Measurements from ENCODE around the gene ZBTB12.
"Not testable (repeated sequence)": the region's sequence is repeated elsewhere in the genome, so short reads cannot be mapped to it uniquely, and the experiment has no call there.

Gene ZBTB12, protein sequence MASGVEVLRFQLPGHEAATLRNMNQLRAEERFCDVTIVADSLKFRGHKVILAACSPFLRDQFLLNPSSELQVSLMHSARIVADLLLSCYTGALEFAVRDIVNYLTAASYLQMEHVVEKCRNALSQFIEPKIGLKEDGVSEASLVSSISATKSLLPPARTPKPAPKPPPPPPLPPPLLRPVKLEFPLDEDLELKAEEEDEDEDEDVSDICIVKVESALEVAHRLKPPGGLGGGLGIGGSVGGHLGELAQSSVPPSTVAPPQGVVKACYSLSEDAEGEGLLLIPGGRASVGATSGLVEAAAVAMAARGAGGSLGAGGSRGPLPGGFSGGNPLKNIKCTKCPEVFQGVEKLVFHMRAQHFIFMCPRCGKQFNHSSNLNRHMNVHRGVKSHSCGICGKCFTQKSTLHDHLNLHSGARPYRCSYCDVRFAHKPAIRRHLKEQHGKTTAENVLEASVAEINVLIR

DNA sequence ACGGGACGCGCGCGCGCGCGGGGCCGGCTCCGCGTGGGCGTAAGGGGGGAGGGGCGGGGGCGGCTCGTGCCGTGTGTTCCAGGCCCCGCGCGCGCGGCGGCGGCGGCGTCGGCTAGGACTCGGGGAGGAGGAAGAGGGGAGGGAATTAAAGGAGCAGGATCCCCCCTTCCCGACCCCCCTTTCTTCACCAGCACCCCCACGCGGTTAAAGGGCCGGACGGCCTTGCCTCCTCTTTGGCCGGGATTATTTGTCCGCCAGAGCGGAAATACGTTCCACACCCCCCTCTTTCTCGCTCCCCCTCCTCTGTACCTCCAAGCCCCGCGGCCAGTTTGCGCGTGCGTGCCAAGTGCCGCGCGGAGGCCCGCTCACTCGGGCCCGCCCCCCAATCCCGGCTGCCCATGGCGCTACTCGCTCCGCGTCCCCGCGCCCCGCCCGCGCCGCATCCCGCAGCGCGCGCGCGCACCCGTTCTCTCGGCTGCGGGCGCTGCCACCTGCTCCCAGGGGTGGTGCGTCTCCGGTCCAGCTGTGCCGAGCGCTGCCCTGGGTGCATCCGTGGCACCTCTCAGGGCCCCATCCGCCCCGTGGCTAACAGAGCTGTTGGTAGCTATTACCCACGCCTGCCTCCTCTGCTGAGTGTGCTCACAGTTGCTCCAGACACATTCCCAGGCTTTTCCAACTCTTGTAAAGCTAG is at the start of gene ZBTB12:
ZBTB12 (minus strand) TSS at position 134 of the 691 bp plus-strand sequence. CDS start 781 bp downstream, outside the sequence.
- DNase-seq, result peak; percentile 77

- DNase-seq, result no peak
These were observed 48.2 kb upstream of the ZBTB12 start for GRCh38 chr6:31949926-31950548.

DNA sequence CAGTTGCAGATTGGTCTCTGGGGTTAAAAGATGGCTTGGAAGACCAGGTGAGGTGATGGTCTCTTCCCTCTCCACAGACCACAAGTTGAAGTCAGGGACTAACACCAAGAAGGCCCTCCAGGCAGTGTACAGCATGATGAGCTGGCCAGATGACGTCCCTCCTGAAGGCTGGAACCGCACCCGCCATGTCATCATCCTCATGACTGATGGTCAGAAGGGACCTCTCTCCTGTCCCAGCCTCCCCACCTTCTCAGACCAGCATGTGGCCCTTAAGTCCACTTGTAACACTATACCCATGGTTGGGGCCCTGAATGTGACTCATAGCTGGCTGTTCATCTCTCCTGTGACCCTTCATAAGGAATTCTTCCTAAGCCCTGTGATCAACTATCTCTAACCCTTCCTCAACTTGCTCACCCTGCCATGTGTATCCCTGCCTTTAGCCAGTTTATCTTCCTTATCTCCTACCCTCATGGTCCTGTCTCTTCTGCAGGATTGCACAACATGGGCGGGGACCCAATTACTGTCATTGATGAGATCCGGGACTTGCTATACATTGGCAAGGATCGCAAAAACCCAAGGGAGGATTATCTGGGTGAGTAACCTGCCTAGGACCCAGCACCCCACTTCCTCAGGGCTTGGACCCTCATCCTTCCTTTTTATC is 47.0 kb upstream of the ZBTB12 start:
- no peak for DNase-seq

DNA sequence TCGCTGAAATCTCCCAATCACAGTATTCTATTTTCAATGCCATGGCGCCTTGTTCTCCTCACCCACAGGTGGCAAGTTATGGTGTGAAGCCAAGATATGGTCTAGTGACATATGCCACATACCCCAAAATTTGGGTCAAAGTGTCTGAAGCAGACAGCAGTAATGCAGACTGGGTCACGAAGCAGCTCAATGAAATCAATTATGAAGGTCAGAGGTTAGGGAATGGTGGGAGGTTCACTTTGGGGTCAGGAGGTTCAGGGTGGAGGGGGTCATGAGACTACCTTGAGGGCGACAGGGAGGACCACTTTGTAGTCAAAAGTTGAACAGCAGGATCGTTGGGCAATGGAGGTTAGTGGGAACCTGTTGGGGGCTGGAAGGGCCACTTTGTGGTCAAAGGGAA is 46.4 kb upstream of the ZBTB12 start:
- no peak for DNase-seq

GRCh38 chr6:31947864-31948263 is 46.0 kb upstream of the ZBTB12 start:
- DNase-seq, result no peak

- DNase-seq, result no peak
These were observed 45.3 kb upstream of the ZBTB12 start for GRCh38 chr6:31947070-31947675.

DNA sequence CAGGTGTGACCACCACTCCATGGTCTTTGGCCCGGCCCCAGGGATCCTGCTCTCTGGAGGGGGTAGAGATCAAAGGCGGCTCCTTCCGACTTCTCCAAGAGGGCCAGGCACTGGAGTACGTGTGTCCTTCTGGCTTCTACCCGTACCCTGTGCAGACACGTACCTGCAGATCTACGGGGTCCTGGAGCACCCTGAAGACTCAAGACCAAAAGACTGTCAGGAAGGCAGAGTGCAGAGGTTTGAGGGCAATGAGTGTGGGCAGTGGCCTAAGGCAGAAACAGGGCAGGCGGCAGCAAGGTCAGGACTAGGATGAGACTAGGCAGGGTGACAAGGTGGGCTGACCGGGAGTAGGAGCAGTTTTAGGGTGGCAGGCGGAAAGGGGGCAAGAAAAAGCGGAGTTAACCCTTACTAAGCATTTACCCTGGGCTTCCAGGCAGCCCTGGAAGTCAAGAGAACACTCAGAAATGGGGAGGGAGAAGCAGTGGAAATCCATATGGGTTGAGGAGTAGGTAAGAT is 44.5 kb upstream of the ZBTB12 start:
- DNase-seq, result no peak

DNA sequence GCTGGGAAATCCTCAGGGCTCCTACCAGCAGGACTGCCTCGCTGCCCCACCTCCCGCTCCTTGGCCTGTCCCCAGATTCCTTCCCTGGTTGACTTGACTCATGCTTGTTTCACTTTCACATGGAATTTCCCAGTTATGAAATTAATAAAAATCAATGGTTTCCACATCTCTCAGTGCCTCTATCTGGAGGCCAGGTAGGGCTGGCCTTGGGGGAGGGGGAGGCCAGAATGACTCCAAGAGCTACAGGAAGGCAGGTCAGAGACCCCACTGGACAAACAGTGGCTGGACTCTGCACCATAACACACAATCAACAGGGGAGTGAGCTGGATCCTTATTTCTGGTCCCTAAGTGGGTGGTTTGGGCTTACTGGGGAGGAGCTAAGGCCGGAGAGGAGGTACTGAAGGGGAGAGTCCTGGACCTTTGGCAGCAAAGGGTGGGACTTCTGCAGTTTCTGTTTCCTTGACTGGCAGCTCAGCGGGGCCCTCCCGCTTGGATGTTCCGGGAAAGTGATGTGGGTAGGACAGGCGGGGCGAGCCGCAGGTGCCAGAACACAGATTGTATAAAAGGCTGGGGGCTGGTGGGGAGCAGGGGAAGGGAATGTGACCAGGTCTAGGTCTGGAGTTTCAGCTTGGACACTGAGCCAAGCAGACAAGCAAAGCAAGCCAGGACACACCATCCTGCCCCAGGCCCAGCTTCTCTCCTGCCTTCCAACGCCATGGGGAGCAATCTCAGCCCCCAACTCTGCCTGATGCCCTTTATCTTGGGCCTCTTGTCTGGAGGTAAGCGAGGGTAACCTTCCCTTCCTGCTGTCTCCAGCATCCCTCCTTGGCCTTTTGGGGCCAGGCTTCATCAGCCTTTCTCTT is 43.9 kb upstream of the ZBTB12 start, which contains the start of gene CFB:
CFB (plus strand) TSS at position 589 of the 863 bp plus-strand sequence; CDS start at position 716, 127 bp downstream.
- DNase-seq, result no peak

- no peak for DNase-seq
These were observed 43.2 kb upstream of the ZBTB12 start for GRCh38 chr6:31945154-31945506.

DNA sequence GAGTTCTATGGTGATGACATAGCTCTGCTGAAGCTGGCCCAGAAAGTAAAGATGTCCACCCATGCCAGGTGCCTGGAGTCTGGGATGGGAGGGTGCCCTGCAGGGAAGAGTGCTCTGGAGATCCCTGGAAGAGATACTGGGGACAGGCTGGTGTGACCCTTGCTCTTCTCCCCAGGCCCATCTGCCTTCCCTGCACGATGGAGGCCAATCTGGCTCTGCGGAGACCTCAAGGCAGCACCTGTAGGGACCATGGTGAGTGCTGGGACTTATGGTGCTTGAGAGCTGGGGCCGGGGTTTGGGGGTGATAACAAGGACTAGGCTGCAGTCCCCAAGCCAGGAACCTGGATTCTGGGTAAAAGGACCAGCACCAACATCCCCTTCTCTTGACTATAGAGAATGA is 41.9 kb upstream of the ZBTB12 start:
- no peak for DNase-seq

- DNase-seq, result no peak
These were observed 38.4 kb upstream of the ZBTB12 start for GRCh38 chr6:31940256-31940664.

DNA sequence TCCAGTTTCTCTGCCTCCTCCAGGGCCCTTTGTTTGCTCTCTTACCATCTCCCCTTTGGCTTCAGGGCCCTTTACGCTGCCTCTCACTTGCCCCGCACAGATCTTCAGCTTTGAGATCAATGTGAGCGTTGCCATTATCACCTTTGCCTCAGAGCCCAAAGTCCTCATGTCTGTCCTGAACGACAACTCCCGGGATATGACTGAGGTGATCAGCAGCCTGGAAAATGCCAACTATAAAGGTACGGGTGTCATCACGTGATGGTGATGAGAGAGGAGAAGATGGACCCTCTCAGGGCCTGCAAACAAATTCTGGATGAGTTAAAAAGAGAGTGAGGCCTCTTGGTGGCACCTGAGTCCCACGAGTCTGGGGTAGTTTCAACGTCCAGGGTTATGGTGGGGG is 33.9 kb upstream of the ZBTB12 start:
- DNase-seq, result no peak

GRCh38 chr6:31935021-31935420 is 33.1 kb upstream of the ZBTB12 start:
- no peak for DNase-seq

- DNase-seq, result no peak
These were observed 31.7 kb upstream of the ZBTB12 start for GRCh38 chr6:31933537-31933936.

DNA sequence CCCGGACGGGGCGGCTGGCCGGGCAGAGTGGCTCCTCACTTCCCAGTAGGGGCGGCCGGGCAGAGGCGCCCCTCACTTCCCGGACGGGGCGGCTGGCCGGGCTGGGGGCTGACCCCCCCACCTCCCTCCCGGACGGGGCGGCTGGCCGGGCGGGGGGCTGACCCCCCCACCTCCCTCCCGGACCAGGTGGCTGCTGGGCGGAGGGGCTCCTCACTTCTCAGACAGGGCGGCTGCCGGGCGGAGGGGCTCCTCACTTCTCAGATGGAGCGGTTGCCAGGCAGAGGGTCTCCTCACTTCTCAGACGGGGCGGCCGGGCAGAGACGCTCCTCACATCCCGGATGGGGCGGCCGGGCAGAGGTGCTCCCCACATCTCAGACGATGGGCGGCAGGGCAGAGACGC is 30.3 kb upstream of the ZBTB12 start:
- not testable (repeated sequence) for DNase-seq

DNA sequence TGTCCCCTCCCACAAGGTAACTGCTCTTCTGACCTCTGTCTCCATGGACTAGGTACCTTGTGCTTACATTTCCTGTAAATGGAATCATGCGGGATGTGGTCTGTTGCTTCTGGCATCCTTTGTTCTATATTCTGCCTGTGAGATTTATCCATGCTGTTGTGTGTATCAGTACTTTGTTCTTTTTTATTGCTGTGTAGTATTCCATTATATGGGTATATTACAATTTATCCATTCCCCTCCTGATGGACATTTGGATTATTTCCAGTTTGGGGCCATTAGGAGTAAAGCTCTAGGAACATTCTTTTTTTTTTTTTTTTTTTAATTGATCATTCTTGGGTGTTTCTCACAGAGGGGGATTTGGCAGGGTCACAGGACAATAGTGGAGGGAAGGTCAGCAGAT is 29.1 kb upstream of the ZBTB12 start:
- no peak for DNase-seq

GRCh38 chr6:31928672-31928939 is 26.7 kb upstream of the ZBTB12 start:
- DNase-seq, result no peak

GRCh38 chr6:31927863-31928671 is 26.2 kb upstream of the ZBTB12 start:
- DNase-seq, result no peak

DNA sequence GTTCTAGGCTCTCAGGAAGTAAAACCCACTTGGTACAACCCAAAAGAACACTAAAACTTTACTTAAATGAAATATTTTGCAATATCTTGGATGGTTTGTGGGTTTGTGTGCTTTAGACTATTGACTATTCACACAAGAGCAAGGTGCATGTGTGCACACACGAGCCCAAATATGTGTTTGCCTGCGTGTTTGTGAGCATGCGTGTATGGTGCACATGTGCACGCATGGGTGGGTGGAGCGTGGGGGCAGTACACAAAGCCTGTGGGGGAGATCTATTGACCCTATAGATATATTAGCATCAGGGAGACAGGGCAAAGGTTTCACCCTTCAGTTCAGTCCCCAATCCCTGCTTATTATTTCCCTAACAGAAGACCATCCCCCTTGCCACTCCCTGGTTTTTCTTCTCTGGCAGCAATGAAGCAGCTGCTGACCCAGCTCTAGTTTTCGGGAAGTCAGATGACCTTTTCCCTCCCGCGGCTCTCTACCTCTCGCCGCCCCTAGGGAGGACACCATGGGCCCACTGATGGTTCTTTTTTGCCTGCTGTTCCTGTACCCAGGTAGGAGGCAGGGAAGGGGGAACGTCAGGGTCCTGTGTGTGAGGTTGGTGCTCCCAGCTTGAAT is 25.5 kb upstream of the ZBTB12 start, which contains the start of gene C2:
C2 (plus strand) TSS at position 476 of the 621 bp plus-strand sequence; CDS start at position 512, 36 bp downstream.
- no peak for DNase-seq

DNA sequence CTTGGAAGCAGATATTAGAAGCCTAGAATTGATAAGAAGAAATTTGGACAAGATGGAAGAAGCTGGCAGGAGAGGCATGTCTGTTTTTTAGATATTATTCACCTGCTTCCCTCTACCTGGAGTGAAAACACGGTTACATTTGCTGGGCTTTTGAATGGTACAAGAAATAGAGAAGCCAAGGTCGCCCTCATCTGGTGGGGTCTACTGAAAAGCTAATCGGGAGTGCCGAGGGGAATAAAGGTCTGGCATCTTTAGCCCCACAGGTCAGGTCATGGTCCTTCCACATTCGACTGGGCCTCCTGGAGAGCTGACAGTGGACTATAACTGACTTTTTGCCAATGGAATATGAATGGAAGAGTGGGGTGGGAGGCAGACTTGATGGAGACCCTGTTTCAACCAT is 21.1 kb upstream of the ZBTB12 start:
- DNase-seq, result no peak

All from NCI-H524 treated with DMSO at 0.1 percent for 48 hours (cell line).